Right lung (tissue), 5 donors: ENCODE results near the gene NRXN2. TPM values are rescaled to one million over a fixed set of nuclear protein-coding genes. Genes with fewer than 3 reads are reported as not detected.

Experiments used
- DNase-seq, 2 donors: peaks; one replicate each; pipeline ENCODE4 v3.0.0-alpha.2; 2013
- polyA plus RNA-seq, 5 donors: library from polyadenylated mRNA; unstranded; fragments of 120-200 nt; gene quantifications; one replicate each; pipeline versions ENCODE4 v1.2.1 to v1.2.3, GENCODE V29; 2013; ENCODE audit warnings: inconsistent platforms in 1 of 5, low replicate concordance in 1 of 5; ENCODE audit not compliant: insufficient read length in 5 of 5, insufficient read depth in 1 of 5

The NRXN2 gene
- polyA plus RNA-seq, 5 donors, result 6.3 to 18.3 (median 9.1) TPM

DNA sequence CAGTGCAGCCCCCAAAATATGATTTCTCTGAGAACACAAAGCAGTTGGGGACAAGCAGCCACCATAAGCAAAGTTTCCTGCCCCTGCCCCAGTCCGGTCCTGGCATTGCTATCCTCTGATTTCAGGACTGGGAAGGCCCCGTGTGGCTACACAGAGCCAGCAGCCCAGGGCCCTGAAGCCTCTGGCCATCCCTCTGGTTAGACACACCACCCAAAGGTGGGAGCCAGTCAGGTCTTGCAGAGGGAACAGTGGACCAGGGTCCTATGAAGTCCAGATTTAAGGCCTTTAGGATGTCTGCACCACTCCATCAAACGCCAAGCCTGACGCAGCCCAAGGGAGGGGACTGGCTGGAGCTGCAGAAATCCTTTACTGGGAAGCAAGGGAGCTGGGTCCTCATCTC, 68.6 kb downstream of the NRXN2 start:
- DNase-seq, result no peak

DNA sequence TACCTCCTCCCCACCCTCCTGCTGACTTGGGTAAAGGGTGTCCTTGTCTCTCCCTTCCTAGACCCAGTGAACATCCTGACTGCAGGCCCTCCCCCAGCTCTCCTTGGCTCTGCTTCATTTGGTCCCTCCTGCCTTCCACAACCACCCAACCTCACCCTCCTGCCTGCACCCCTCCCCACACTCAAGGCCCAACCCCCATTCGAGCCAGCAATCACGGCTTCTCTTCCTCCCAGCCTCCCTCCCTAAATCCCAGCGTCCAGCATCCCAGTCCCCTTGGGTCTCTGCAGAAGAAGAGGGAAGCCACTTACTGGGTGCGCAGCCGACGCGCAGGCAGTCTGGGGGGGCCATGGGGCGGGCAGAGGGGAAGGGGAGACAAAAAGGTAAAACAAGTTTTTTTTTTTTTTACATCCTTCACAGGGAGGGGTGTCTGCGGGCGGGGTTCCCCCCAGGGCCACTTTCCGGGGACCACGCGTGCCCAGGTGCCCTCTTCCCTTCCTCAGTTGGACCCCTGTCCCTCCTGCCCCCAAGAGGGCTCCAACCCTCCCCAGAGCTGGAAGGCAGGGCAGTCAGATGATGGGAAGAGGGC, 69.5 kb downstream of the NRXN2 start:
- no peak for DNase-seq

DNA sequence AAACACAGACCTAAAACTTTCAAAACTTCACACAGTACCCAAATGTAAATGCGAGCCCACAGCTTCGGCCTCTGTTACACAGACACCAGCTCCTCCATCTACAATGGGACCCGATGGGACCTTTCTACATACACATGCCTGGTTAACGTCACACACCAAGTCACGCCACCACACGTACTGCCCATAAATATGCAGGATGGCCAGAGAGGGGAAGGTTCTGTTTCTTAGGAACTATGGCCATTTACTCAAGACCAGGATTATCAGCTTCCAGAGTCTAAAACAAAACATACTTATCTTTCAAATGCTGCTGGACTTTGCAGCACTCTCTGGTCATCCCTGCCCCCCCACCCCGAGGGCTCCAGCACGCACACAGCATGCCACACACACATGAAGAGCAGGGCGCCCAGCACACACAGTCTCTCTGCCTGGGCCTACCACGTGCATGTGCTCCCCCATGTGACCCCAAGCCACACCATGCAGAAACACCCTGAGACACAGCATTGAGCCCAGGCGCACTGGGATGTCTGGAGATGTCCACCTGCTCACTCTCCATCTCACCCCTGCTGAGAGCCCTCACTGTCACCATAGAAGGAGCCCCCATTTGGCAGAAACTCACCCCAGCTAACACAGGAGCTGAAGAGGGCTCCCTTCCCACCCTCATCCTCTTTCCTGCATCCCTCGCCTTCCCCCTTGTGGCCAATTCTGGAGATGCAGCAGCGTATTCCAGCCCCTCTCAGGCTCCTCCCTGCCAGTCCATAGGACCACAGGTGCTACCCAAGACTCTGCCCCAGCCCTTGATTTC, 70.2 kb downstream of the NRXN2 start:
- peak; percentile 50 to 79 for DNase-seq

DNA sequence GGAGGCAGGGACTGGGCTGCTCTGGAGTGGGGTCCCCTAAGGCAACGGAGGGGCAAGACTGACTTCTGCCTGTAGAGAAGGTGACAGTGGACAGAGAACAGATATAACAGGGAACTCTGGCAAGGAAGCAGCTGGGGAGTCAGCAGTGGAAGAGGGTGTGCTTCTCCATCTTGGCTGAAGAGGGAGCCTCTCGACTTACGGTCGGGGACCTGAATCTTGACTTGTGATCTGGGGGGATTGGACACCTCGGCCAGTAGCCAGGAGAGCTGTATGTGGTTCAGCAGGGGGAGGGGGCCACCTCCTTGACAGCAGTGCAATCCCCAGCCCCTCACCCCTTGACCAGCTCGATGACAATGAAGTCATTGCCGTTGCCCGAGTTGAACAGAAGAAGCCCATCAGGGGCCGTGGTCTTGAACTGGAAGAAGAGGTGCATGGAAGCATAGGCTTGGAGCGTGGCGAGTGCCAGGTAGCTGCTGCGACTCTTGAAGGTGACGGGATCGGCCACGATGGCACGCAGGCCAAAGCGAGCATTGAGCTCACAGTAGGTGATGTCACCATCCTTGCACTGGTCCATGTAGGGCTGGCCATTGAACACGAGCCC, 72.0 kb downstream of the NRXN2 start:
- DNase-seq, result no peak

DNA sequence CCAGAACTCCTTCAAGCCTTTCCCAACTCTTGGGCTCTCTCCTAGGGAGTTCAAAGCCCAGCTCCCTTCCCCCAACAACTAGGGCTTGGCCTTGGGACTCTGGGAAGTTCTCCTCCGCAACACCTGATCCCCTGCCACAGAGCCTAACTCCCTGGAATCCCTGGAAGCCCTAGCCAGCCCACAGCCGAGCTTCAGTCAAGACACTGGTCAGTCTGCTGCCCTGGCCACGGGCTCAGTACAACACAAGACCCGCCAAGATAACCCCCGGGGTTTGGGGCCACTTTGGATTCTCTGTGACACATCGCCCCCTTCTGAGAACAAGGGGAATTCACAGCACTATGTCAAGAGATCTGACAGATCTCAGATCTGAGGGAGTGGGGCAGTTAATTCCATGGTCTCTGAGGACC, 73.7 kb downstream of the NRXN2 start:
- DNase-seq, result no peak

DNA sequence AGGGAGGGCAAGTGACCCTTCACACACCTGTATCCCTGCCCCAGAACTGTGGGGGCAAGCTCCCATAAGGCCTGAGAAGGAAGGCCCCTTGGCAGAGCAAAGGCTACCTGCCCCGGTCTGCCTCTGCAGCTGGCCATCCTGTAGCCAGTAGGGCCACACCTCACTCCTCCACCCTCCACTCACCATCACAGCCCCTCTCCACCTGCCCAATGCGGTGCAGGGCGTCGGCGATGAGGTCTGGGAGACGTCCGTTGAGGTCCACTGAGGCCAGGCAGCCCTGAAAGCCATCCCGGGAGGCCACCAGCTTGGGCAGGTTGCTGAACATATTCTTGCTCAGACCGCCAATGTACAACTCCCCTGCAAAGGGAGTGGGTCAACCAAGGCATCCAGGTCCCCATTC, 74.4 kb downstream of the NRXN2 start:
- DNase-seq, result no peak

DNA sequence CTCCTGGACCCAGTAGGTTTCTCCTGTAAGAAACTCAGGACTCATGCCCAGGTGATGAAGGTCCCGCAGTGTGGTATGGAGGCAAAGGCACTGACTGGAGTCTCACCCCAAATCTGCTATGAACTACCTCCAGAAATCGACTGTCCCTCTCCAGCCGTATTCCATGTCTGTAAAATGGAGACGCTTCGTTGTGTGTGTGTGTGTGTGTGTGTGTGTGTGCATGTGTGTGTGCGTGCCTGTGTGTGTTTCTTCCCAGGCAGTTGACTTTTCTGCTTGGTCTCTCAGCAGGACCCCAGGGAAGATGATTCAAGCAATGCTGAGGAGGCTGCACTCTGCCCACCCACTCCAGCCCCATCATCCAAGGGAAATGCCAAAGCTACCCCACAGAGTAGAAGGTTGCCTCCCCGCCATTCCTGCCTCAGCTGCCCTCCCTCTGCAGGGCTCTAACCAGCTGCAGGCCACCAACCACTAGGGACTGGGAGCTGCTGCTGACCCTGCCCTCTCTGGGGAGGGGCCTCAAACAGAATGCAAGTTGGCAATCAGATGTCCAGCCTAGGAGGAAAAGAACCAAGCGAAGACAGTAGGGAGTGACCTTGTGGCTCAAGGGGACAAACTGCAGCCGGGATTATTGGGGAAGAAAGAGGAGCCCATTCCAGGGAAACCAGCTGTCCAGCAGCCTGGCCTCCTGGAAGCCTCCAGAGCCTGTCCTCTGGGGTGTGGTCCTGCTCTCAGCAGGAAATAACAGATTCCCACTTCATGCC, 75.8 kb downstream of the NRXN2 start:
- DNase-seq, result no peak

DNA sequence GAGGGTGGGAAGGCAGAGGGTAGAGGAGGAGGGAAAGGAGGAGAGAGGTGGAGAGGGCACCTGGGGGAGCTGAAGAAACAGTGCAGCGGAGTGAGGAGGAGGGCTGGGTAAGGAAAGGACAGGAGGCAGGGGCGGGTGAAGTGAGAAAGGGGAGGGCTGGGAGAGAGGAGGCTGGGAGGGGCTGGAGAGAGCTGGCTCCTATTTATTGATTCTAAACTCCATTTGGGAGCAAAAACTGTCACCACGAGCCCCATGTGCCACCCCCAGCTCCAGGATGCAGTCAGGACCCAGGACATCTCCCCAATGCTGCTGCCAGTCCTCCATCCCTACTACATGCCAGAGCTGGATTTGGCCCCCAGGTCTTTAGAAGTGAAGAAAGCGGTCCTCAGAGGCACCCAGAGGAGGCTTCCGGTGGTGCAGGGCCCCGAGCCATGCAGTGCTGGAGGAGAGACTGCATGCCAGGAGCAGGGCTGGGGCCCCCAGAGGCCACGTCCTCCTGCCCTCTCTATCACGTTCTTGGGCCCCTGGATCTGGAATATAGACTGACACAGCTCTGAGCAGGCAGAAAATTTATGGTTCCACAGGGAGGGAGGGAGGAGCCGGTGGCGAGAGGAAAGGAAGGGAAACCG, 78.2 kb downstream of the NRXN2 start:
- no peak for DNase-seq

DNA sequence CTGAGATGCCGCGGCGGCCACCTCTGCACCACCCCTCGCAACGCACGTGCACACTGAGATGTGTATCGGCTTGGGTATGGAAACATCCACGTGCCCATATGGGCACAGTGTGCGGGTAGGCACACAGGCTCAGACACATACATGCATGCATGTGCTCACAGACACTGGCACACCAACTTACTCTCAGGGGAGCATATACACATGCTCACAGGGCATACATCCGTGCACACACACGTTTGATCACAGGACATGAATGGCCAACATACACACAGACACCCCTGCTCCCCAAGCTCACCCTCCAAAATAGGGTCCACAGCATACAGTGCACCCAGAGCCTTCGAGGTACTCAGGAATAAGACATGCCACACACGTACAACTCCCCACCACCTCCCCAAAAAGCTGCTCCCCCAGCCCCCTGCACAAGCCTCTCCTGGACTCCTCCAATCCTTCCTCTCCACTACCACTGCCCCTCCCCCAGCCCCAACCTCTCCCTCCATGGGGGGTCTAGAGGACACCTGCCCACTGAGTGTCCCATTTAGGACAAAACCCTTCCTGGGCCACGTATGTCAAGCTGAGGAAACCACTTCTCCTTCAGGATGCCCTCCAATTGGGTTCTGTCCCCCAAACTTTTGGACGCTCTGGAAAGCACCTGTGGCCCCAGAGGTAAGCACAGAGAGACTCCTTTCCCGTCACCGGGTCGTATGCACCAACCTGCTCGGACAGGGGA, 78.9 kb downstream of the NRXN2 start:
- DNase-seq, result no peak

DNA sequence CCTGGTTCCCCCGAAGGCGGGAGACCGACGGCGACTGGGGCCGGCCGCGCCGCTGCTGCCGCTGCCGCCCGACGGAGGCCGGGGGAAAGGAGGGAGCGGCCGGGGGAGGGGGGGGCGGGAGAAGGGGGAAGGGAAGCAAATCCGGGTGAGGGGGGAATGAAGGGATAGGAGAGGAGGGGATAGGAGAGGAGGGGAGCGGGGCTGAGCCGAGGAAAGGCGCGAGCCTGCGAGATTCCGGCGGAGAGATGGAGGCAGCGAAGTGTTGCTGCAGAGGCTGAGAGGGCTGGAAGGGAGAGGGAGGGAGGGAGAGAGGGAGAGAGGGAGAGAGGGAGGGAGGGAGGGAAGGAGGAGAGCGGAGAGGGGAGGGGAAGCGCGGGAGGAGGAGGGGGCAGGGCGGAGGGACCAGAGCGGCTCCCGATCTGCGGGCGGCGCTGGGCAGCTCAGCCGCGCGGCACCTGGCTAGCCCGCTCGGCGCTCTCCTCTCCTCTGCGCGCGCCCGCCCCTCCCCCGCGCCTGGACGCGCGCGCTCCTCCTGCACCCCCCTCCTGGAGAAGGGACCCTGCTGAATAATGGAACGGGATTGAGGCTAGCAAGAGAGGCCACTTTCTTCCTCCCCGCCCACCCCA, 79.6 kb downstream of the NRXN2 start:
- DNase-seq, result peak in 1 of 2 donors; percentile 37

DNA sequence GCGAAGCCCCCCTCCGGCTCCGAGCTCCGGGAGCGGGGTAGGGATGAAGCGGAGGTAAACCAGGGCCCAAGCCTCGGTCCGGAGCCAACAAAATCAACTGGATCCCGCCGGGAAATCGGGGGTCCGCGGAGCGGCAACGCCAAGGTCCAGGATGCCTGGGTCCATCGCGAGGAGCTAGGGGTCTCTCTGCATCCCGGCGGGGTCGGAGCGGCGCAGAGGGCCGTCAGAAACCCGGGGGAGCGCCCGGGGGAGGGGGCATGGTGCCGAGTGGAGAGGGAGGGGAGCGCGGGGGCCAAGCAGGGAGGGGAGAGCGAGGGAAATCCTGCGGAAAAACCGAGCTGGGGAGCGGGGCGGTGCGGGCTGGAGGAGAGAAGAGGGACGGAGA, 80.1 kb downstream of the NRXN2 start:
- DNase-seq, result no peak

DNA sequence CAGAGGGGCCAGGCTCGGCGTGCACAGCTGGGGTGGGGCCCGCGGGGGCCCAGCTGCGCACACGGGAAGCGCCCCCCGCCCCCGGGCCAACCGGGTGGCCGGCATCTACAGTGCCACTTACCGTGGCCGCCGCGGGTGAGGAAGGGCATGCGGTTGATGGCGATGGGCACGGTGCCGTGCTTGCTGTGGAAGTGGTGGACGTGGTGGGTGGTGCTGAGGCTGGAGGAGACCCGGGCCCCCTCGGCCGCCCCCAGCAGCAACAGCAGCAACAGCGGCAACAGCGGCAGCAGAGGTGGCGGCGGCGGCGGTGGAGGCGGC, 80.6 kb downstream of the NRXN2 start:
- no peak for DNase-seq

DNA sequence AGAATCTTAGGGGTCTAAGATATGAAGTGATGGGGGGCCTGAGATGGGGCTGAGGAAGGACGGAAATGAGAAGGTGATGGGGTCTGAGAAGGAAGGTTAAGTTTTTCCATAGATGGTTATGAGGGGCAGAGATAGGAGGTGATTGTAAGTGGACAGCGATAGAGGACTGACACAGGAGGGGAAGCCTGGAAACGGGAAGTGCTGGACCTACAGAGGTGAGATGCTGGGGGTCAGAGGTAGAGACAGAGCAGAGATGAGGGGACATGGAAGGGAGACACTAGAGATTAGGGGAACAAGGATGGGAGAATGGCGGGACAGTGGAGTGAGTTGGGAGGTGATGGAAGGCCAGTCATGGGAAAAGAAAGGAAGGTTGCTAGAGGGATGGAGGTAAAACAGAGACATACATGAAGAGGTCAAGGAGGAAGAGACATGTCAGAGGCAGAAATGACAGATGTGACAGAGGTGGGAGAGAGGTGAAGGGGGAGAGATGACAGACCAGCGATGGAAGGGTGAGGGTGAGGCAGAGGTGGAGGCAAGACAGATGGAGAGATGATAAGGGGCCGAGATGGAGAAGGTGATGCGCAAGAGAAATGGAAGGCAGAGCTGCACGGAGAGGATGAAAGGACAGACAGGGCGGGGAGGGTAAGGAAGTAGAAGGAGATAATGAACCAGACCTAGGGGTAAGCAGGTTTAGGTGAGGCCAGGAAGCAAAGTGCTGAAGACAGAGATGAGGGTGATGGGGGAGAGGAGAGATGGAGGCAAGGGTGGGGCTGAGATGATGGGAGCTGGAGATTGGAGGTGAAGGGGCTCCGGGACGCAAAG, 81.2 kb downstream of the NRXN2 start:
- DNase-seq, result no peak

DNA sequence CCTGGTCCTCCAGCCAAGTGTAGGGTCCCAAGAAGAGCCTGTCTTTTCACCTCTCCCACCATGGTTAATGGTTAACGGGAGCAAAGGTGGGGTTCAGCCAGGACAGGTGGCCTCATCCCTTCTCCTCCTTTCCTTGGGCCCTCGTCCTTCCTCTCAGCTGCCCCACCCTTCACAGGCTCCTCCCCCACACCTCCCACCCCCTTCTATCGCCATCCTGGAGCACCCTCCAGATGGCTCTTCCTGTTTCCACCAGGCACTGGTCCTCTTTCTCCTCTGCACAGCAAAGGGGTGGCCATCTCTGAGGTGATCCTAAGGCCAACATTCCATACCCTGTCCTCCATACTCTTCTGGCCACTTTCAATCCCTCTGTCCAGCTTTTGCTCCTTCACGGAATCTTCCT, 83.1 kb downstream of the NRXN2 start:
- DNase-seq, result no peak

DNA sequence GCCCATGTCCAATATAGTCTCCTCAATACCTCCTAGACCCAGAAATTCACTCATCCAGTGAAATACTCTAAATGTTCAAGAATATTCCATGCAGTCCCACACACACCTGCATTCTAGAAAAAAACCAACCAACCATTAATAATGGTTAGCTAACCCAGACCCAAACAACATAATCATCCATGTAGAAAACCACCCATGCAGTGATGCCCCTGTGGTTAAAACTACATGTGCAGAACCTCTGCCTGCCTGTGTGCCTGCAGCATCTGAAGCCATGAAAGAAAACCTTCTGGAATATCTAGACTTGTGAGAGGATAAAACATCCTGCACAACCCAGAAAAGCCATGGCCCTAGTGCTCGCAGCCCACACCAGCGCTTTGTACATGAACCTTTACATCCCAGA, 84.2 kb downstream of the NRXN2 start:
- no peak for DNase-seq

DNA sequence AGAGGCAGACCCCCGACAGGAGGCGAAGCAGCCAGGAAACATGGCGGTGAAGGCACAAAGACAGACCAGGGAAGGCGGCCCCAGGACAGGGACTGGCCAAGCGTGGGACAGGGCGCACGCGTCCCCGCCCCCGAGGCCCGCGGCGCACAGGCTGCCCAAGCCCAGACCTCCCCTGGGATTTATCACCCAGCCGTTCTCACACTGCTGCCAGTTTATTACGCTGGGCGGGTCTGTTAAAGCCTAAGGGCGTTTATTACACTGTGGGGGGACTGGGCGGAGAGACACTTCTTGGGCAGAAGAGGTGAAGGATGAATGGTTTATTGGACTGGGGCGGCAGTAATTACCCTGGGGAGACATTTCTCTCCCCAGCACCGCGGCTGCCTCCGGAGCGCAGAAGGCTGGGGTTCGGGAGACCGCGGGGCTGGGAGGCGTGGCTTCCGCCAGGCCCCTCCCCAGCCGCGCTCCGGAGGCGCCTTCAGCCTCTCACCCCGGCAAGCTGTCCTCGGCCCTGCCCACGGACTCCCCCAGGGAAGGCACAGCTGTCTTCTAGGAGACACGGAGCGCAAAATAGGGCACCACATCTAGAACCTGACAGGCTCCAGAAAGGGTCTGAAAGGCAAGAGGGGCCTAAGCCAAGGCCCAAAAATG, 84.9 kb downstream of the NRXN2 start:
- peak in 1 of 2 donors; percentile 16 for DNase-seq

DNA sequence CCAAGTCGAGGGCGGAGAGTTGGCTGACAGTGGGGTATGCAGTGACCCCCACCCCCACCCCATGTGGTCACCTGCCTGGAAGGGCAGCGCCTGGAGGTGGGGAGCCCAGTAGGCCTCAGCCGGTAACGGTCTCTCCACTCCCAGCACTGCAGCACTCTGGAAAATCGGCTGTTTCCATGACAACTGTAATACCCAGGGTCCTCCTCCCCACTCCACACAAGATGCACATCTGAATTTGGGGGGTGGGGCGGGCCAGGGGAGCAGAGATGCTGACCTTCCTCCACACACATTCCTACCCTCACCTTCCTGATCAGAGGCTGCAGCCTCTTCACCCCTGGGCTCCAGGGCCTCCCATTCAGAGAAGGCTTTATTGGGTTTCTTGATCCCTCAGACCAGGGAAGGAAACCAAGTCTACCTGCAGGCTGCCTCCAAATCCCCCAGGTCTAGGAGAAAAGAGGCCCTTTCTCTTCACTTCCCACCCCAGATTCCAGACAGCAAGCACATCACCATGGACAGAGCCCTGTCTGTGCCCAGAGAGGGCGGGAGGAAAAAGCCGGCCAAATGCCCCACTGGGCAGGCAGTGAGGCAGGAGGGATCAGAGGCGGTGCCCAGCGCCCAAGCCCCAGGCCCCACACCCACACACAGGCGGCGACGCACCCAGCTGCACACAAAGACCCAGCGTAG, 85.5 kb downstream of the NRXN2 start:
- DNase-seq, result no peak

DNA sequence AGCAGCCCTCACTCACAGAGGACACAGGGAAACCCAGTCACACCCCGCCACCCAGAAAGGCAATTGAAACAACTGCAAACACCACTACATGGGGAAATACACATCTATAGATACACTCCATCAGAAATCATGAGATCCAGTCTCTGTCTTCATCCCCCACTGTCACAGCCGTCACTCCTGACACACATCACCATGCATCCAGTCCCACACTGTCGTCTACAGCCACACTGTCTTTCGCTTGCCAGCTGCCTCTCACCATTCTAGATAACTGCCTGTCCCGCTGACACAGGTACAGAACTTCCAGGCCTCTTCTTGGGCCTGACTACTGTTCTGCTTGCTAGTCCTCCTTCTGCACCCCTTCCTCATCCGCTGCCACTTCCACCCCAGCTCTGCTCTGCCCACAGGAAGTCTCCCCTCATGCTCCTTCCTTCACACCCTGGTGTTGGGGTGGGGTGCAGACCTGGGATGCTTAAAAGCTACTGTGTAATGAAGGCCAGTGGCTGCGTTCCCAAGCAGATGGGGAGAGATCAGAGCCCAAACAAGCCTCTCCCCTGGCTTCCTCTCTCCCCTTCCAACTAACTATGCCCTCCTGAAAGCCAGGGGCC, 89.3 kb downstream of the NRXN2 start:
- DNase-seq, result no peak

DNA sequence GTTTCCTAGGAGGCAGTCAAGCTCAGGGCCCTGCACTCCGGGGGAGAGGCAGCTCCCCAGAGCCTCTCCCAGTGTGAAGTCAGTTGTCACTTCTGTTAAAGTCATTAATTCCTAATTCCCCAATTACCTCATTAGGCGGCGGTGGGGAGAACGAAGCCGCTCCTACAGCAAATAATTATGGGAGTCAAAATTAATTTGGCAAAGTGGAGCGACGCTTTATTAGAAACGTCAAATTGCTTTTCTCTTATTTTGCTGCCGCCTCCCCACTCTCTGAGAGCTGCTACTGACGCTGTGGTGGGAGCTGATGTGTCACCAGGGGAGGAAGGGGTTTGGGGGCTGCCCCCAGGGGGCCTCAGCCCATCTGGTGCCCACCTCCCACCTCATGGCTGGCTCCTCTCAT, 90.3 kb downstream of the NRXN2 start:
- DNase-seq, result no peak
